Measurements from ENCODE around the gene GPR152. TPM values are rescaled to one million over a fixed set of nuclear protein-coding genes. Genes with fewer than 3 reads are reported as not detected.

Gene GPR152
- total RNA-seq, 2 experiments from 2014 or later = not detected

GRCh38 chr11:67401495-67402191 is 50.9 kb downstream of the GPR152 start, which contains the start of gene PPP1CA:
Gene PPP1CA (minus strand): TSS chr11:67401858. CDS start chr11:67401782, 76 bp downstream.
- H3K4me1 ChIP-seq (ENCODE audit: insufficient read depth, low read length, poor library complexity, severe bottlenecking) = peaks cover 59% of the 10 kb centered on the region
- peak within 1 kb of the TSS; percentile 97 for H3K4me3 ChIP-seq (ENCODE audit: low read depth, low read length, poor library complexity, severe bottlenecking)
- H2AFZ ChIP-seq (ENCODE audit: low read length) = no peak within 1 kb of the TSS
- H3K9me2 ChIP-seq (ENCODE audit: insufficient read depth, low read length) = no peaks in the 10 kb centered on the region
- peak; percentile 92 for DNase-seq (ENCODE audit: low spot score)
- ChIA-PET POLR2A (interaction anchor here (0.7 to 5.1 kb wide), 17 partner anchors 10 to 653 kb away, joined by 3 to 38 read pairs (median 3); partner anchors contain the start of genes PTPRCAP, RAD9A and TMEM134), CTCF (ENCODE audit: unreplicated experiment) (interaction anchor here (0.6 to 1.1 kb wide), 8 partner anchors 10 to 1090 kb away, joined by 3 to 7 read pairs (median 3); partner anchors contain the start of genes PTPRCAP and RAD9A)
- peak within 1 kb of the TSS; percentile 97 for H3K27ac ChIP-seq (ENCODE audit: low read depth, low read length, poor library complexity, severe bottlenecking)
- H3K4me2 ChIP-seq (ENCODE audit: low read length) = peak within 1 kb of the TSS; percentile 97
- TF ChIP-seq CTCF (conservative IDR thresholded peaks at IDR 0.05; ENCODE audit: low read length) (no peak; the same call in none of the 2 replicates), EZH2phosphoT487 (IDR thresholded peaks at IDR 0.05; ENCODE audit: borderline replicate concordance, low read depth, low read length) (no peak)
- intact Hi-C loops (cut with micrococcal nuclease; ENCODE audit: unreplicated experiment) = loop anchor here (5.0 to 10.0 kb wide), 2 partner anchors 186 to 243 kb away; no protein-coding TSS in a partner anchor
- peaks cover 42% of the 10 kb centered on the region for H3K79me2 ChIP-seq (ENCODE audit: insufficient read depth, low read depth, low read length)
- BruUV-seq (replicated peaks) = TSS peak; percentile 10
- H3K9me3 ChIP-seq (ENCODE audit: low read length) = no peaks in the 10 kb centered on the region
- H3K36me3 ChIP-seq (ENCODE audit: insufficient read depth, low read length) = peaks cover 55% of the 10 kb centered on the region
- H4K20me1 ChIP-seq (ENCODE audit: insufficient read depth, low read length) = 0 out of 2 replicates have a peak, but pooled peaks cover 7% of the 10 kb centered on the region

Small RNA genes within 50 kb of the gene (microRNA-seq; reads per million reads assigned to microRNA genes)
- gene MIR6752 (ENCODE audit: borderline replicate concordance) = not detected

Small RNA genes within 50 kb of the gene (small RNA-seq; reads per million reads assigned to genes)
- gene MIR6752 = not detected

Other genes with a start within 250 kb of the GPR152 start
- 379 and 397 TPM in 2 replicates for gene GRK2, start 186.3 kb downstream of the GPR152 start, total RNA-seq (2014; rRNA removed; shearing (Covaris generic))
- 280 and 373 TPM in 2 replicates for gene GRK2, start 186.3 kb downstream of the GPR152 start, total RNA-seq (2022)
- gene ANKRD13D, start 163.4 kb downstream of the GPR152 start, total RNA-seq (2014; rRNA removed; shearing (Covaris generic)) = 101 and 136 TPM in 2 replicates
- gene ANKRD13D, start 163.4 kb downstream of the GPR152 start, total RNA-seq (2022) = 119 and 136 TPM in 2 replicates
- gene SSH3, start 149.2 kb downstream of the GPR152 start, total RNA-seq (2014; rRNA removed; shearing (Covaris generic)) = 8.4 and 9.2 TPM in 2 replicates
- gene SSH3, start 149.2 kb downstream of the GPR152 start, total RNA-seq (2022) = 18.5 and 22.0 TPM in 2 replicates
- 146 and 153 TPM in 2 replicates for gene POLD4, start 99.2 kb downstream of the GPR152 start, total RNA-seq (2014; rRNA removed; shearing (Covaris generic))
- 160 and 171 TPM in 2 replicates for gene POLD4, start 99.2 kb downstream of the GPR152 start, total RNA-seq (2022)
- gene CLCF1, start 79.1 kb downstream of the GPR152 start, total RNA-seq (2014; rRNA removed; shearing (Covaris generic)) = 0.35 and 0.67 TPM in 2 replicates
- gene CLCF1, start 79.1 kb downstream of the GPR152 start, total RNA-seq (2022) = 0.34 TPM in 1 of 2 replicates, not detected in the other
- gene RAD9A, start 60.7 kb downstream of the GPR152 start, total RNA-seq (2014; rRNA removed; shearing (Covaris generic)) = 30.1 and 51.0 TPM in 2 replicates
- 62.2 and 71.1 TPM in 2 replicates for gene RAD9A, start 60.7 kb downstream of the GPR152 start, total RNA-seq (2022)
- 248 and 311 TPM in 2 replicates for gene PPP1CA, start 50.9 kb downstream of the GPR152 start, total RNA-seq (2014; rRNA removed; shearing (Covaris generic))
- 210 and 219 TPM in 2 replicates for gene PPP1CA, start 50.9 kb downstream of the GPR152 start, total RNA-seq (2022)
- 105 and 124 TPM in 2 replicates for gene TBC1D10C, start 48.6 kb downstream of the GPR152 start, total RNA-seq (2014; rRNA removed; shearing (Covaris generic))
- 108 and 117 TPM in 2 replicates for gene TBC1D10C, start 48.6 kb downstream of the GPR152 start, total RNA-seq (2022)
- gene CARNS1, start 37.1 kb downstream of the GPR152 start, total RNA-seq (2014; rRNA removed; shearing (Covaris generic)) = 0.06 and 0.15 TPM in 2 replicates
- 0.21 and 0.41 TPM in 2 replicates for gene CARNS1, start 37.1 kb downstream of the GPR152 start, total RNA-seq (2022)
- 51.1 and 69.4 TPM in 2 replicates for gene RPS6KB2, start 24.2 kb downstream of the GPR152 start, total RNA-seq (2014; rRNA removed; shearing (Covaris generic))
- 48.3 and 54.9 TPM in 2 replicates for gene RPS6KB2, start 24.2 kb downstream of the GPR152 start, total RNA-seq (2022)
- 175 and 212 TPM in 2 replicates for gene PTPRCAP, start 15.0 kb downstream of the GPR152 start, total RNA-seq (2014; rRNA removed; shearing (Covaris generic))
- 101 and 129 TPM in 2 replicates for gene PTPRCAP, start 15.0 kb downstream of the GPR152 start, total RNA-seq (2022)
- gene CORO1B, start 9.3 kb downstream of the GPR152 start, total RNA-seq (2014; rRNA removed; shearing (Covaris generic)) = 48.0 and 55.3 TPM in 2 replicates
- gene CORO1B, start 9.3 kb downstream of the GPR152 start, total RNA-seq (2022) = 85.3 and 87.4 TPM in 2 replicates
- 3.0 and 3.1 TPM in 2 replicates for gene CABP4, start 2.6 kb upstream of the GPR152 start, total RNA-seq (2014; rRNA removed; shearing (Covaris generic))
- 11.5 and 11.8 TPM in 2 replicates for gene CABP4, start 2.6 kb upstream of the GPR152 start, total RNA-seq (2022)
- gene TMEM134, start 16.5 kb upstream of the GPR152 start, total RNA-seq (2014; rRNA removed; shearing (Covaris generic)) = 26.8 and 38.8 TPM in 2 replicates
- gene TMEM134, start 16.5 kb upstream of the GPR152 start, total RNA-seq (2022) = 76.9 and 86.9 TPM in 2 replicates
- gene AIP, start 30.3 kb upstream of the GPR152 start, total RNA-seq (2014; rRNA removed; shearing (Covaris generic)) = 123 and 125 TPM in 2 replicates
- gene AIP, start 30.3 kb upstream of the GPR152 start, total RNA-seq (2022) = 112 and 116 TPM in 2 replicates
- gene PITPNM1, start 52.6 kb upstream of the GPR152 start, total RNA-seq (2014; rRNA removed; shearing (Covaris generic)) = 37.2 and 43.5 TPM in 2 replicates
- 45.6 and 51.3 TPM in 2 replicates for gene PITPNM1, start 52.6 kb upstream of the GPR152 start, total RNA-seq (2022)
- gene CDK2AP2, start 55.4 kb upstream of the GPR152 start, total RNA-seq (2014; rRNA removed; shearing (Covaris generic)) = 57.0 and 71.5 TPM in 2 replicates
- 83.9 and 90.2 TPM in 2 replicates for gene CDK2AP2, start 55.4 kb upstream of the GPR152 start, total RNA-seq (2022)
- not detected in 2 replicates for gene CABP2, start 70.7 kb upstream of the GPR152 start, total RNA-seq (2014; rRNA removed; shearing (Covaris generic))
- gene CABP2, start 70.7 kb upstream of the GPR152 start, total RNA-seq (2022) = not detected in 2 replicates
- gene GSTP1, start 131.1 kb upstream of the GPR152 start, total RNA-seq (2014; rRNA removed; shearing (Covaris generic)) = 1,251 and 1,604 TPM in 2 replicates
- gene GSTP1, start 131.1 kb upstream of the GPR152 start, total RNA-seq (2022) = 1,017 and 1,139 TPM in 2 replicates
- 257 and 283 TPM in 2 replicates for gene NDUFV1, start 154.2 kb upstream of the GPR152 start, total RNA-seq (2014; rRNA removed; shearing (Covaris generic))
- 294 and 335 TPM in 2 replicates for gene NDUFV1, start 154.2 kb upstream of the GPR152 start, total RNA-seq (2022)
- gene NUDT8, start 177.2 kb upstream of the GPR152 start, total RNA-seq (2014; rRNA removed; shearing (Covaris generic)) = 14.4 and 20.4 TPM in 2 replicates
- 31.7 and 35.4 TPM in 2 replicates for gene NUDT8, start 177.2 kb upstream of the GPR152 start, total RNA-seq (2022)
- gene TBX10, start 187.0 kb upstream of the GPR152 start, total RNA-seq (2014; rRNA removed; shearing (Covaris generic)) = 2.4 and 4.3 TPM in 2 replicates
- gene TBX10, start 187.0 kb upstream of the GPR152 start, total RNA-seq (2022) = 5.3 and 5.7 TPM in 2 replicates
- 17.1 and 25.6 TPM in 2 replicates for gene ACY3, start 198.0 kb upstream of the GPR152 start, total RNA-seq (2014; rRNA removed; shearing (Covaris generic))
- 45.1 and 54.4 TPM in 2 replicates for gene ACY3, start 198.0 kb upstream of the GPR152 start, total RNA-seq (2022)
- 1.5 and 2.9 TPM in 2 replicates for gene ALDH3B2, start 221.9 kb upstream of the GPR152 start, total RNA-seq (2014; rRNA removed; shearing (Covaris generic))
- 8.0 and 8.3 TPM in 2 replicates for gene ALDH3B2, start 221.9 kb upstream of the GPR152 start, total RNA-seq (2022)